ENCODE results near the gene B3GALT2. TPM values are rescaled to one million over a fixed set of nuclear protein-coding genes. Genes with fewer than 3 reads are reported as not detected.

Gene B3GALT2
- total and polyA plus RNA-seq, 2 of the 13 experiments (the other 11 are each of a cell fraction or from before 2014, with no cell fraction given), result not detected

DNA sequence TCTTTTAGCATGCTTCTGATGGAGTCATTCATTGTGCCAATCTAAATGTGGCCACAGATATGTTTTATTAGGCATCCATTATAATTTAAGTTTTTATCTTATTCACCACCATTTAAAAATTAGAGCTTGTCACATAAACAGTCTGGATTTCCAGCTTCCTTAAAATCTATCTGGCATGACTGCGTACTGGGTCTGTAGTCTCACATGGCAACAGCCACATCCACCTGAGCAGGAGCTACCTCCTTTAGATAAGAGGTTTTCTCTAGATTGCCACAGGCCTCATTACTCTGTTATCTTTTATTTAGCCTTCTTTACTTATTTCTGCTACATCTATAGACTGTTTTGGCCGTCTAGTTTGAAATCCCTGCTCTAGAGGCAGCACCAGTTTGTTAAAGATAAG, 29.1 kb downstream of the B3GALT2 start:
- no peak overlapping the region for H2AFZ ChIP-seq (ENCODE audit: low read length)
- peaks cover 6% of the 10 kb centered on the region for H3K79me2 ChIP-seq (ENCODE audit: insufficient read depth, low read length)
- intact Hi-C loops (cut with micrococcal nuclease; ENCODE audit: unreplicated experiment), result no loop called here
- WGBS (ENCODE audit: low lambda C conversion rate), result 91% methylated on average over 2 of the region's 2 CpGs
- no peak overlapping the region for H3K27ac ChIP-seq (ENCODE audit: extremely low read length, insufficient read depth, low read length)
- TSS peak; percentile 14 for BruUV-seq (replicated peaks)
- CTCF ChIA-PET (ENCODE audit: low intra/inter-chr PET ratio, low total read pairs), result no interaction called here
- POLR2A ChIA-PET, result no interaction called here
- no peak overlapping the region for H3K9ac ChIP-seq (ENCODE audit: insufficient read depth, low read depth, low read length)
- ATAC-seq (no peak), DNase-seq (ENCODE audit: low spot score) (no peak), FAIRE-seq (no peak)
- peaks cover 20% of the 10 kb centered on the region for H3K4me1 ChIP-seq (ENCODE audit: insufficient read depth, low read length)
- no peak overlapping the region for H3K4me2 ChIP-seq (ENCODE audit: low read depth, low read length)
- no peaks in the 10 kb centered on the region for H3K9me3 ChIP-seq (ENCODE audit: low read length)
- TF ChIP-seq KDM1A (CRISPR knock-in tag; IDR thresholded peaks at IDR 0.05) (no peak), ZNF790 (CRISPR knock-in tag; IDR thresholded peaks at IDR 0.05; ENCODE audit: borderline replicate concordance) (no peak), ZNF598 (CRISPR knock-in tag; IDR thresholded peaks at IDR 0.05; ENCODE audit: borderline replicate concordance) (no peak), SALL1 (CRISPR knock-in tag; IDR thresholded peaks at IDR 0.05) (no peak), FLYWCH1 (CRISPR knock-in tag; IDR thresholded peaks at IDR 0.05) (no peak), GZF1 (CRISPR knock-in tag; IDR thresholded peaks at IDR 0.05) (no peak), ZBTB20 (CRISPR knock-in tag; IDR thresholded peaks at IDR 0.05; ENCODE audit: borderline replicate concordance, low read depth) (no peak), RBM39 (IDR thresholded peaks at IDR 0.05; ENCODE audit: low read depth, low read length, poor library complexity, severe bottlenecking) (no peak), NFE2L2 (IDR thresholded peaks at IDR 0.05; ENCODE audit: low read length) (no peak)
- no peaks in the 10 kb centered on the region; the same call in 1 of the 2 replicates for H4K20me1 ChIP-seq (ENCODE audit: insufficient read depth, low read length)
- no peak overlapping the region for H3K4me3 ChIP-seq (replicated peaks in 1 of 3; ENCODE audit: insufficient read depth in 1 of 3, low read depth in 2 of 3, low read length in 3 of 3)
- peaks cover 2 to 13% of the 10 kb centered on the region in 2 experiments; a peak in 3 of 5 replicates for H3K36me3 ChIP-seq (replicated peaks in 1 of 2; ENCODE audit: control insufficient read depth in 1 of 2, insufficient read depth in 2 of 2, low read length in 2 of 2)
- H3K27me3 ChIP-seq (ENCODE audit: control insufficient read depth in 1 of 2, insufficient read depth in 2 of 2, low read length in 2 of 2), result no peaks in the 10 kb centered on the region
- in situ Hi-C loops (cut with HindIII; ENCODE audit: extremely low pct_ligation_motif_present, low pct_unique_long_range_greater_than_20kb), result no loop called here

DNA sequence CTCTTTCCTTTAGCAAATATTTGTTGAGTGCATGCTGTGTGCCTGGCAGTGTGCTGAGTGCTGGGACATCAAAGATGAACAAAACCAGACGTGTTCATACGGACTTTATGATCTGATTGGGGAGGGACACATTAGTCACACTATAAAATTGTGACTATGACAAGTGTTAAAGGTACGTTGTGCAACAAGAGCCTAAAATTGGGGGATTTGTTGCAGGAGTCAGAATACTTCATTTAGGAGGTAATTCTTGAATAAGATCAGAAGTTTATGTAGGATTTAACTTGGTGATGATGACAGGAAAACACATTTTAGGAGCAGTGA, 29.6 kb downstream of the B3GALT2 start:
- Histone ChIP-seq H3K79me2 (ENCODE audit: insufficient read depth, low read length) (peaks cover 6% of the 10 kb centered on the region), H3K4me3 (replicated peaks in 1 of 3; ENCODE audit: insufficient read depth in 1 of 3, low read depth in 2 of 3, low read length in 3 of 3) (no peak overlapping the region), H3K4me2 (ENCODE audit: low read depth, low read length) (no peak overlapping the region), H3K9ac (ENCODE audit: insufficient read depth, low read depth, low read length) (no peak overlapping the region), H3K36me3 (replicated peaks in 1 of 2; ENCODE audit: control insufficient read depth in 1 of 2, insufficient read depth in 2 of 2, low read length in 2 of 2) (peaks cover 2 to 17% of the 10 kb centered on the region in 2 experiments; a peak in 3 of 5 replicates), H2AFZ (ENCODE audit: low read length) (no peak overlapping the region), H3K9me3 (ENCODE audit: low read length) (no peaks in the 10 kb centered on the region), H3K27ac (ENCODE audit: extremely low read length, insufficient read depth, low read length) (no peak overlapping the region), H4K20me1 (ENCODE audit: insufficient read depth, low read length) (no peaks in the 10 kb centered on the region; the same call in 1 of the 2 replicates), H3K4me1 (ENCODE audit: insufficient read depth, low read length) (peaks cover 20% of the 10 kb centered on the region), H3K27me3 (ENCODE audit: control insufficient read depth in 1 of 2, insufficient read depth in 2 of 2, low read length in 2 of 2) (no peaks in the 10 kb centered on the region)
- intact Hi-C loops (cut with micrococcal nuclease; ENCODE audit: unreplicated experiment), result no loop called here
- WGBS (ENCODE audit: low lambda C conversion rate), result 78% methylated on average over 3 of the region's 3 CpGs
- FAIRE-seq, result no peak
- ATAC-seq, result no peak
- ChIA-PET CTCF (ENCODE audit: low intra/inter-chr PET ratio, low total read pairs) (no interaction called here), POLR2A (no interaction called here)
- no TSS peak for BruUV-seq (replicated peaks)
- no peak for DNase-seq (ENCODE audit: low spot score)
- in situ Hi-C loops (cut with HindIII; ENCODE audit: extremely low pct_ligation_motif_present, low pct_unique_long_range_greater_than_20kb), result no loop called here
- TF ChIP-seq ZFP36L1 (CRISPR knock-in tag; IDR thresholded peaks at IDR 0.05) (no peak), ZNF589 (CRISPR knock-in tag; conservative IDR thresholded peaks at IDR 0.05) (no peak), SETDB1 (CRISPR knock-in tag; IDR thresholded peaks at IDR 0.05; ENCODE audit: borderline replicate concordance) (no peak), NR2F6 (IDR thresholded peaks at IDR 0.05) (no peak), NR2F6 (CRISPR knock-in tag; IDR thresholded peaks at IDR 0.05) (no peak)
- TF ChIP-seq, protein P1, sequence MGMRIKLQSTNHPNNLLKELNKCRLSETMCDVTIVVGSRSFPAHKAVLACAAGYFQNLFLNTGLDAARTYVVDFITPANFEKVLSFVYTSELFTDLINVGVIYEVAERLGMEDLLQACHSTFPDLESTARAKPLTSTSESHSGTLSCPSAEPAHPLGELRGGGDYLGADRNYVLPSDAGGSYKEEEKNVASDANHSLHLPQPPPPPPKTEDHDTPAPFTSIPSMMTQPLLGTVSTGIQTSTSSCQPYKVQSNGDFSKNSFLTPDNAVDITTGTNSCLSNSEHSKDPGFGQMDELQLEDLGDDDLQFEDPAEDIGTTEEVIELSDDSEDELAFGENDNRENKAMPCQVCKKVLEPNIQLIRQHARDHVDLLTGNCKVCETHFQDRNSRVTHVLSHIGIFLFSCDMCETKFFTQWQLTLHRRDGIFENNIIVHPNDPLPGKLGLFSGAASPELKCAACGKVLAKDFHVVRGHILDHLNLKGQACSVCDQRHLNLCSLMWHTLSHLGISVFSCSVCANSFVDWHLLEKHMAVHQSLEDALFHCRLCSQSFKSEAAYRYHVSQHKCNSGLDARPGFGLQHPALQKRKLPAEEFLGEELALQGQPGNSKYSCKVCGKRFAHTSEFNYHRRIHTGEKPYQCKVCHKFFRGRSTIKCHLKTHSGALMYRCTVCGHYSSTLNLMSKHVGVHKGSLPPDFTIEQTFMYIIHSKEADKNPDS (CRISPR knock-in tag; IDR thresholded peaks at IDR 0.05), result no peak
- TF ChIP-seq, protein P2, sequence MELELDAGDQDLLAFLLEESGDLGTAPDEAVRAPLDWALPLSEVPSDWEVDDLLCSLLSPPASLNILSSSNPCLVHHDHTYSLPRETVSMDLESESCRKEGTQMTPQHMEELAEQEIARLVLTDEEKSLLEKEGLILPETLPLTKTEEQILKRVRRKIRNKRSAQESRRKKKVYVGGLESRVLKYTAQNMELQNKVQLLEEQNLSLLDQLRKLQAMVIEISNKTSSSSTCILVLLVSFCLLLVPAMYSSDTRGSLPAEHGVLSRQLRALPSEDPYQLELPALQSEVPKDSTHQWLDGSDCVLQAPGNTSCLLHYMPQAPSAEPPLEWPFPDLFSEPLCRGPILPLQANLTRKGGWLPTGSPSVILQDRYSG (CRISPR knock-in tag; IDR thresholded peaks at IDR 0.05), result no peak

Data from HepG2 (cell line).